SJSA1 (cell line): ENCODE measurements around the gene CA5A. TPM values are rescaled to one million over a fixed set of nuclear protein-coding genes. Genes with fewer than 3 reads are reported as not detected.

Experiments used
- DNase-seq, 2 experiments: peaks; one replicate each; pipeline ENCODE4 v3.0.0-alpha.2; 2015 to 2020; ENCODE audit warnings: low spot score in 2 of 2, low read depth in 1 of 2
- H3K27ac ChIP-seq: fragments of 250-450 bp; sonication (Bioruptor Pico); 2 replicates; pipeline ENCODE4 v1.5.1; 2020; ENCODE audit warnings: mild to moderate bottlenecking, moderate library complexity
- H3K27me3 ChIP-seq: fragments of 250-450 bp; sonication (Bioruptor Pico); replicated peaks from 2 replicates; pipeline ENCODE4 v1.5.1; 2020; ENCODE audit warnings: mild to moderate bottlenecking, moderate library complexity
- H3K36me3 ChIP-seq: fragments of 250-450 bp; sonication (Bioruptor Pico); 2 replicates; pipeline ENCODE4 v1.5.1; 2020; ENCODE audit warnings: mild to moderate bottlenecking
- H3K4me1 ChIP-seq: fragments of 250-450 bp; sonication (Bioruptor Pico); replicated peaks from 2 replicates; pipeline ENCODE4 v1.6.1; 2021; ENCODE audit warnings: mild to moderate bottlenecking
- H3K4me3 ChIP-seq: fragments of 250-450 bp; sonication (Bioruptor Pico); 2 replicates; pipeline ENCODE4 v1.5.1; 2020; ENCODE audit warnings: mild to moderate bottlenecking
- H3K9me3 ChIP-seq: fragments of 250-450 bp; sonication (Bioruptor Pico); replicated peaks from 2 replicates; pipeline ENCODE4 v1.5.1; 2020; ENCODE audit warnings: mild to moderate bottlenecking
- total RNA-seq: library from RNA; depleted of rRNA; stranded (reverse); fragments of >200 nt; shearing (Covaris generic); gene quantifications from 2 replicates; pipeline ENCODE4 v1.2.3, GENCODE V29; 2014

CA5A gene
- total RNA-seq, 1 experiment from 2014 or later: not detected

DNA sequence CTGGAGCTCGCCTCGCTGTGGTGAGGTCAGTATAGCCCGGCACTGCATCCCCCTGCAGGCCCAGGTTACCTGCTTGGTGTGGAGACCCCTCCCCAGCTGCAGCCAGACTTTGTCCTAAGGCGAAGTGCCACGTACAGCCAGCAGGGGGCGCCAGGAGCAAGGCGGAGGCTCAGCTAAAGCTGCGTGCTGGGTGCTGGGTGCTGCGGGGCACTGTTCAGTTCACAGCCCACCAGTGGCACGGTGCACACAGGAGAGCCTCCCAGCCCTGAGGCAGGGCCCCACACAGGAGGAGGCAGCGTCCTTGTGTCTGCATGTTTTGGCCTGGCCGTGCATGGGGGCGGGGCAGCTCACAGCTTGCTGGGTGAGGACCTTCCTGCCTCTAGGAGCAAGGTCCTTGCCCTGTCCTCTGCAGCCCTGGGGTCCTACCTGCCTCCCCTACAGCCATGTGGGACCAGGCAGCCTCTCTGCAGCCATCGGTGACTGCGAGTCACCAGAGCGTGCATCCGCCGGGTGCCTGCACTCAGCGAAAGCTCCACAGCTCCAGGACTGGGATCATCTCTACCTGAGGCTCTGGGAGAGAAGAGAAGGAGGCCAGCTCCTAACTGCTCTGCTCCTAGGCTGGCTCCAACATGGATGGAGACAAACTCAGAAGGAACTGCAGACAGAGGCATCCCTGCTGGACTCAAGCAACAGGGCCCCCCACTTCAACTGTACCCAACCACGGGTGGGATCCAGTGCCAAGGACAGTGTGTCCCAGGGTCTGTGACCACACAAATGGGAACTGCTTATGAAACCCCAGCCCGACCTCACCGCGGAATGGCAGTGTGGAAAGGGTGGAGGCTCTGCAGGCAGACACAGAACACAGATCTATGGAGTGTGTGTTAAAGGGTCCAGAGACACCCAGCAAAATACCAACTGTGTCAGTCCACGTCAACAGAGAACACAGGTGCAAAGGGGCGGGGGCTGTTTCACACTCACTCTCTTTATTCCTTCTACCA is 86.0 kb downstream of the CA5A start:
- Histone ChIP-seq H3K27ac (no peak overlapping the region; the same call in 1 of the 2 replicates), H3K4me1 (peaks cover 70% of the 10 kb centered on the region), H3K4me3 (no peak overlapping the region), H3K27me3 (no peaks in the 10 kb centered on the region), H3K36me3 (peaks cover 92% of the 10 kb centered on the region), H3K9me3 (no peaks in the 10 kb centered on the region)
- DNase-seq: peak; percentile 71 to 84

DNA sequence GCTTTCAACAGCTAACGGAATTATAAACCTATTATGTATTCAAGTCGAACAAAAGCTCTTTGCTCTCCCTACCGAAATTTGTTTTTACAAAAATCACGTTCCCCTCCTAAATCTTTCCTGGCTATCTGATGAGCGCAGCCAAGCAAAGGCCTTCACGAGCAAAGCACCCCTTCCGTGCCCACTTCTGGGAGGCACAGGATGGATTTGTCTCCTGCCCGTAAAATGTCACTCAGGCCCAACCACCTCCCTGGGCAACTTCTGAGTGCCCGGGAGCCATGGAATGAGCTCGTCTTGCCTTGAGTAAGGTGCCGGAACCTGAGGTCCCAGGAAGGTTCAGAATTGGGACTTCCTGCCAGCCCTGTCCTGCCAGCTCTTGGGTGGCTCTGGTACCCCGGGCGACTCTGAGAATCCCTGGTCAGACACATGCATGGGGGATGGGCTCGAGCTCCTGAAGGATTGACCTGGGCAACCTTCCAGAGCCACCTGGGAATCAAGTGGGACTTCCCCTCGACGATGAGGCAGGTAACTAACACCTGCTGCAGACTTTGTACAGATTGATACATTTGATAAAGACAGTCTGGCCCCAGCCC is 86.8 kb downstream of the CA5A start:
- no peak for DNase-seq
- H3K9me3 ChIP-seq: no peaks in the 10 kb centered on the region
- no peak overlapping the region for H3K4me3 ChIP-seq
- peaks cover 62% of the 10 kb centered on the region for H3K4me1 ChIP-seq
- H3K27me3 ChIP-seq: no peaks in the 10 kb centered on the region
- H3K27ac ChIP-seq: no peak overlapping the region
- peaks cover 91% of the 10 kb centered on the region for H3K36me3 ChIP-seq

DNA sequence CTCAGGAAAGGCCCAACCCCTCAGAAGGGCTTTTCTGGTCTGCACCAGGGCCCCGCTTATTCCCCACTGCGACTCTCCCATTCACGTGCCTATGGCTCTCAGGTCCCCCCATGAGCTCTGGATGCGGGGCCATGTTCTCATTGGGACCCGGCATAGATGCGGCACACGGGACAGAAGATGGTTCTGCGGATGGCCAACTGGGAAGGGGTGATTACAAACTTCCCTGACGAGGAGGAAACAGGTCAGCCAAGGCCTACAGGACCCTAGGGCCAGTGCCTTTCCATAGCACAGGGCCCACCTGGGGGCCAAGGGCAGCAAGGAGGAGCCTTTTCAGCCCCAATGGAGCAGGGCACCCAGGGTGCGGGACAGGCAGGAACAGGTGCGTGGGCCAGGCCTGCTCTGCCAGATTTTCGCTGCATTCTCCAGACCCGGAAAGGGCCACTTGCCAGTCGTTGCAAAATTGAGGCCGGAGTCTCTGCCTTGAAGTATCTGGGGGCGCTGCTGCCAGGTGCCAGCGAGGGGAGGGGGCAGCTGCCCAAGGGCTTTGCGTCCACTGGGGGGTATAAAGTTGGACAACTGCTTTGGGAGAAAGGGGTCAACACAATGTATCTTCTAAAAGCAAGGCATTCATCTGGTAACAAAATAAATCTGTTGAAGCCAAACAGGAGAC is 87.5 kb downstream of the CA5A start:
- H3K27ac ChIP-seq: no peak overlapping the region
- H3K9me3 ChIP-seq: no peaks in the 10 kb centered on the region
- H3K27me3 ChIP-seq: no peaks in the 10 kb centered on the region
- H3K4me1 ChIP-seq: peaks cover 57% of the 10 kb centered on the region
- no peak for DNase-seq
- peaks cover 95% of the 10 kb centered on the region for H3K36me3 ChIP-seq
- no peak overlapping the region for H3K4me3 ChIP-seq

DNA sequence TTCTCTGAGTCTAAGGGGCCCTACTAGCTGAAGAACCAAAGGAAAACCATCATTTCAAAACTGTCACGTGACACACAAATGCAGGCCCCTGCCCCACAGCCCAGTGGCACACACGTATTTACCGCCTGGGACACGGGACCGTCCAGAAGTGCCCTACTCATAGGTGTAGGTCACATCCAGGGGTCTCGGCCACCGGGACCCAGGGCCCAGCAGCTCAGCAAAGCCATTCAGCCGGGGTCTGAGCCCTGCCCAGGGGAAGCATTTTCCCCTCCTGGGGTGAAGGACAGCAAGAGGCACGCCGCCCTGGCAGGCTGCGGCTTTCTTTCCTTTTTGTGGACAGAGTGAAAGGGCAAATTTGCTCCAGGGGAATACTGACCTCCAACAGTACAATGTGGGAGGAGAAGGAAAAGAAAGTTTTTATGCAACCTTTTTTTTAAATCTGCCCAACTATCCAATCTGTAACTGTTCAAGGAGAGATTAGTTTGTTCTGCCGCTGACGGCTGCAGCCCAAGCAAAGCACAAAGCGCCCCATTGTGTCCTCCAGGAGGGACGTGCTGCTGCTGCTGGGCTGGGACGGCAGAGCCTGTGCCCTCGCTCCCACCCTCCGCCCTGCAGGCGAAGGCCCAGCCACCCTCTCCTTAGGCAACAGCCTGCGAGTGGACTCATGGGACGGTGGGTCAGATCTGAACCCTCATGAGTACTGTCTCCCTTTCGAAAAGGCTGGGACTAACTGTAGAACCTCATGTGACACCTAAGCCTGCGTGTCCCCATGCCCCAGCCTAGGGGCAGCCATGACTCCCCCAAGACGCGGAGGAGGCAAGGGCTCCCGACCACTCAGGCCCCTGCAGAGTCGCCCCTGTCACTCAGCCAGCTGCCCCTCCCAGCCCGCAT is 88.3 kb downstream of the CA5A start:
- DNase-seq: no peak
- Histone ChIP-seq H3K9me3 (no peaks in the 10 kb centered on the region), H3K36me3 (peaks cover 98% of the 10 kb centered on the region), H3K27me3 (no peaks in the 10 kb centered on the region), H3K4me1 (peaks cover 52% of the 10 kb centered on the region), H3K27ac (no peak overlapping the region), H3K4me3 (no peak overlapping the region)

DNA sequence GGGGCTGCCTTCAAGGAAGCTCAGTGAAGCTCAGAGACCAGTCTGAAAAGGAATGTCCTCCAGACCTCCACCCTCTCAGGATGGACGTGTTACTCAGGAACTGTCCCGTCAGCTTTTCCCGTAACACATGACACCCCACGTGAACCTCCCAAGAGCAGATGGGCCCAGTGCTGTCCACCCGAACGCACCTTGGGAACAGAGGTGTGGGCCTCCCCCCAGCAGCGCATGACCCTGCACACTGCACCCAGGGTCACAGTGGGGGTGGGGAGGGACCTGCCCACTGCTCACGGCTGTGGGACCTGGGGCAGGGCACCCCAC is 88.9 kb downstream of the CA5A start:
- H3K27me3 ChIP-seq: no peaks in the 10 kb centered on the region
- peaks cover 46% of the 10 kb centered on the region for H3K4me1 ChIP-seq
- H3K4me3 ChIP-seq: no peak overlapping the region
- no peak for DNase-seq
- H3K9me3 ChIP-seq: no peaks in the 10 kb centered on the region
- peaks cover 98% of the 10 kb centered on the region for H3K36me3 ChIP-seq
- H3K27ac ChIP-seq: no peak overlapping the region

DNA sequence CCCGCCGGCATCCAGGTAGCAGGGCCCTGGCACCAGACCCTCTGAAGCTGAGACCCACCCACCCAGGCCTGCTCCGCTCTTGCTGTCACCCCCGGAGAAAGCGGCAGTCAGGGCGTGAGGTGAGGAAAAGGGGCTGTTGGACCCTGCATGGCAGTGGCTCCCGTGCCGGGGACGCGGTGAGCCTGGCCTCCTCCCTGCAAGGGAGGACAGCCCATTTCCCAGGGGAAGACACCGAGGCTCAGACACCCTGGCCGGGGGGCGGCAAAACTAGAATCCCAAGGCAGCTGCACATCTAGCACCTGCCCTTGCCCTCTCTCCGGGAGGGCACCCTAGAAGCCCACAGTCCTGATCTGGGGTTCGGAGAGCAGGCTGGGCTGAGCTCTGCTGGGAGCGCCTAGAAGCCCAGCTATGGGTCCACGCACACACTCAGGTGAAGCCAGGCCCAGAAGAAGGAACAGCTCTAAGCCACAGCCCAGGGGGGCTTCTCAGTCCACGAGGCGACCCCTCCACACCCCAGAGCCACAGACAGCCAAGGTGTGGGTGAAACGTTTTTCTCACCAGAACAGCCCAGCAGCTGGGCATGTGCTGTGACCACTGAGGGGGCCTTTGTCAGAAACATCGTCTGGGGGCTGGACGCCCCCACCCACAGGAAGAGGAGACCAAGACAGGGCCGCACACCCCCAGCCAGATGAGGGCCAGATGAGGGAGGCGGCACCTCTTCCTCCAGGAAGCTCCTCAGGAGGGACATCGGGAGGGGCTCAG is 89.4 kb downstream of the CA5A start:
- no peaks in the 10 kb centered on the region for H3K9me3 ChIP-seq
- peaks cover 98% of the 10 kb centered on the region for H3K36me3 ChIP-seq
- no peak overlapping the region for H3K27ac ChIP-seq
- no peak for DNase-seq
- no peaks in the 10 kb centered on the region for H3K27me3 ChIP-seq
- no peak overlapping the region for H3K4me3 ChIP-seq
- peaks cover 40% of the 10 kb centered on the region for H3K4me1 ChIP-seq

DNA sequence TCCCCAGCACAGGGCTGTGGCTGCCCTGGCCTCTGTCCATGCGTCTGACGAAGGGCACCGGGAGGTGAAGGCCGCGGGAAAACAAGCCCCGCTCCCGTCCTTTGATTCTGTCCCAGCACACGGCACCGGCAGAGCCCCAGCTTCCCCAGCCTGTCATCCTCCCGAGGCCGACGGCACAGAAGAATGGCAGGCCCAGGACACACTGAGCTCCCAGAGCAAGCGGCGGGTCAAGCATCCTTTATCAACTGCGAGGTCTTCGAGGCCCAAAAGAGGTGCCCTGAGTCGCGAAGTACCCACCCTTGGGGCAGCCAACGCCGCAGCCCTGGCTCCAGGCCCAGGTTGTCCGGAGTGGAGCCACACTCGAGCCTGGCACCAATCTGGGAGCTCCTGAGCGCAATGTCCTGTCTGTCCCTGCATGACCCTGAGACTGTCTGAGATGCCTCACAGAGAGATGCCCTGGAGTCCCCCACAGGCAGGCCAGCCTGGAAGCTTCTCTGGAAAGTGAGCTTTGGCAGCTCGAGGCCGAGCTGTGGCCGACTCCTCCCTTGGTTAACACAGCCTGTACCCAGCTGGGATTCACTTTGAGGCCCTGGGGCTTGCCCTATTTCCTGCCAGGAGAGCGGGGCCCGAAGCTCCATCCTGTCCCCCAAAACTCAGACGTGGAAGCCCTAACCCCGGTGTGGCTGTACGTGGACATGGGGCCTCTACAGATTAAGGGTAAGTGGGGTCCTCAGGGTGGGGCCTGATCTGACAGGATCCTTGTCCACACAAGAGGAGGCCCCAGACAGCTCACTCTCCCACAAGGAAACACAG is 90.3 kb downstream of the CA5A start:
- H3K27ac ChIP-seq: 0 out of 2 replicates have a peak overlapping the region, but pooled peaks have one; percentile 8
- no peak overlapping the region for H3K4me3 ChIP-seq
- DNase-seq: no peak
- no peaks in the 10 kb centered on the region for H3K9me3 ChIP-seq
- peaks cover 98% of the 10 kb centered on the region for H3K36me3 ChIP-seq
- H3K4me1 ChIP-seq: peaks cover 32% of the 10 kb centered on the region
- no peaks in the 10 kb centered on the region for H3K27me3 ChIP-seq

DNA sequence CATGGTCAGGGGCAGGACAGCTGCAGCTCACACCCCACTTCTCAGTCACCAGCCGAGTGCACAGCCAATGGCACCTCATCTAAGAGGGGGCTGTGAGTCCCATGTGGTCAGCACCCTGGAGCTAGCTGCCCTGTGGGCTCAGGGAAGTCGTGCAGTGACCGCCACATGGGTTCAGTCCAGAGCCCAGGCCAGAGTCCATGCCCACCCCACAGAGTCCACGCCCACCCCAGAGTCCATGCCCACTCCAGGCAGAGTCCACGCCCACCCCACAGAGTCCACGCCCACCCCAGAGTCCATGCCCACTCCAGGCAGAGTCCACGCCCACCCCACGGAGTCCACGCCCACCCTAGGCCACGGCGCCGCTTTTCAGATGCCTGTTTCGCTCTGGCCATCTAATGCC is 91.1 kb downstream of the CA5A start:
- Histone ChIP-seq H3K4me1 (peaks cover 24% of the 10 kb centered on the region), H3K9me3 (no peaks in the 10 kb centered on the region), H3K36me3 (peaks cover 98% of the 10 kb centered on the region), H3K4me3 (no peak overlapping the region), H3K27ac (no peak overlapping the region), H3K27me3 (no peaks in the 10 kb centered on the region)
- DNase-seq: no peak

DNA sequence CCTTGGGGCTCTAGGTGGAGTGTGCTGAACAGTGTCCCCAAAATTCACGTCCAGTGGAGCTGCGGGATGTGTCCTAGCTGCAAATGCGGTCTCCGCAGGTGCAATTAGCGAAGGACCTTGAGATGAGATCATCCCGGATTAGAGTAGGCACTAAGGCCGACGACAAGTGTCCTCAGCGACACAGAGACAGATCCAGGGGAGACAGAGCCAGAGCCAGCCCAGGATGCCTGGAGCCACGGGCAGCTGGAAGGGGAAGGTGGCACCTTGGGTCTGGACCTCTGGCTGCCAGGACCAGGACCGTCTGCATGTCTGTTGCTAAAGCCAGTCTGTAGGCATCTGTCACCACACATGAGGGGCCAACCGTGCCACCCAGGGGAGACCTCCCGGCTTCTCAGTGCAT is 91.5 kb downstream of the CA5A start:
- no peaks in the 10 kb centered on the region for H3K27me3 ChIP-seq
- H3K27ac ChIP-seq: no peak overlapping the region
- no peak overlapping the region for H3K4me3 ChIP-seq
- no peaks in the 10 kb centered on the region for H3K9me3 ChIP-seq
- peaks cover 98% of the 10 kb centered on the region for H3K36me3 ChIP-seq
- H3K4me1 ChIP-seq: peaks cover 20% of the 10 kb centered on the region
- no peak for DNase-seq

DNA sequence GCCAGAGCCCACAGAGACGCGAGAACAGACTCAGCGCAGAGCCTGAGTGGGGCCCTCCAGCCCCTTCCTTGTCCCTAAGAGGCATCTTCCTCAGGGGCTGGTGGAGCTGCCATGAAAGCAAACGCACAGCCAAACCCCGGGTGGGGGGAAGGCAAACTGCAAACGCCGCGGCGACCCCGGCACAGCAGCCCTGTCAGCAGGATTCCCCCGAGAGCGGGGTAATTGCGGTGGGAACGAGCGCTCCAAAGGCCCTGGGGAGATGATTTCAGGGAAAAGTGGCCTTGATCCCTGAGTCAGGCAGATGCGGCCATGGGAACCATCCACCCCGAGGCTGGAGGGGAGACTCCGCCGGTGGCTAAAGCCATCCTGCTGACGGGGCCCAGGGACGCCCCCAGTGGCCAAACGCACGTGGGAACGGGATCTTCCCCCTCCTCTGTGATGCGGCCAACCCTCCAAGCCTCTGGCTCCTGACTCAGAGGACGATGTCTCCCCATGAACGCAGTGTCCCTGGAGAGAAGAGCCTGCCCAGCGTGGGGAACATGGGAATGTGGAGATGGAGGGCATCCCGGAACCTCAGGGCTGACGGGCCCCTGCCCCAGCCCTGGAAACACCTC is 92.1 kb downstream of the CA5A start:
- H3K27ac ChIP-seq: no peak overlapping the region
- H3K36me3 ChIP-seq: peaks cover 98% of the 10 kb centered on the region

DNA sequence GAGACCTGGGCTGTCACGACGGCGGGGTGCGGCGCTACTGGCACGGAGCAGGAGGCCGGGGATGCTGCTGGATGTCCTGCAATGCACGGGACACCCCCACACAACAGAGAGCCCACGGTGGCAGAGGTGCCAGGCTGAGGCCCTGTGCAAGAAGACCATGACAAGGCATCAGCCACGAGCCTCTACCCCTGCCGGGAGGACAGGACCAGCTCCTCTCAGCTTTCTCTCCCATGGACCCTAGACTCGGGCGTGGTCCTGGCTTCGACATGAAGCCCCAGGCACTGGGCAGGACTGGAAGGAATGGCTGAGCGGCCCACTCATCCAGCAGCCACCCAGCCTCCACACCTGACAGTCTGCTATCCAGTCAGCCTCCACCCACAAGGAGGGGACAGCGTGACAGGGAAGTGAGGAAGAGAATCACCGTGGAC is 92.6 kb downstream of the CA5A start:
- Histone ChIP-seq H3K4me1 (peaks cover 21% of the 10 kb centered on the region), H3K9me3 (no peaks in the 10 kb centered on the region), H3K27ac (no peak overlapping the region), H3K27me3 (no peaks in the 10 kb centered on the region), H3K4me3 (no peak overlapping the region), H3K36me3 (peaks cover 98% of the 10 kb centered on the region)
- DNase-seq: no peak

More for the DNA sequence above, 92.1 kb downstream of the CA5A start:
- Histone ChIP-seq H3K4me1 (peaks cover 17% of the 10 kb centered on the region), H3K4me3 (no peak overlapping the region), H3K9me3 (no peaks in the 10 kb centered on the region), H3K27me3 (no peaks in the 10 kb centered on the region)
- no peak for DNase-seq
